ENCODE data around the gene EFHD2. TPM values are rescaled to one million over a fixed set of nuclear protein-coding genes. Genes with fewer than 3 reads are reported as not detected.

EFHD2 gene
- total RNA-seq, 1 experiment from 2014 or later: 90.8 TPM

DNA sequence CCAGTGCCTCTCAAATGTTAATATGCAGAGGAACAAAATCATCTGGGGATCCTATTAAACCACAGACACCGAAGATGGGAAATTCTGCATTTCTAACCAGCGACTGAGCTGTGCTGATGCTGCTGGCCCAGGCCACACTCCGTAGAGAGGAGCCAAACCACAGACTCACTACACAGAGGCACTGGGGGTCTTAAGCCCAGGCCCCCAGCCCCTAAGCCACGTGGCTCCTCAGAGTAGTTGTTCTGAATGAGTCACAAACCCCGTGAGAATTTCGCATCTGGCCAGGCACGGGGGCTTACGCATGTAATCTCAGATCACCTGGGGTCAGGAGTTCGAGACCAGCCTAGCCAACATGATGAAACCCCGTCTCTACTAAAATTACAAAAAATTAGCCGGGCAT is 44.0 kb downstream of the EFHD2 start:
- TF ChIP-seq, protein P1, sequence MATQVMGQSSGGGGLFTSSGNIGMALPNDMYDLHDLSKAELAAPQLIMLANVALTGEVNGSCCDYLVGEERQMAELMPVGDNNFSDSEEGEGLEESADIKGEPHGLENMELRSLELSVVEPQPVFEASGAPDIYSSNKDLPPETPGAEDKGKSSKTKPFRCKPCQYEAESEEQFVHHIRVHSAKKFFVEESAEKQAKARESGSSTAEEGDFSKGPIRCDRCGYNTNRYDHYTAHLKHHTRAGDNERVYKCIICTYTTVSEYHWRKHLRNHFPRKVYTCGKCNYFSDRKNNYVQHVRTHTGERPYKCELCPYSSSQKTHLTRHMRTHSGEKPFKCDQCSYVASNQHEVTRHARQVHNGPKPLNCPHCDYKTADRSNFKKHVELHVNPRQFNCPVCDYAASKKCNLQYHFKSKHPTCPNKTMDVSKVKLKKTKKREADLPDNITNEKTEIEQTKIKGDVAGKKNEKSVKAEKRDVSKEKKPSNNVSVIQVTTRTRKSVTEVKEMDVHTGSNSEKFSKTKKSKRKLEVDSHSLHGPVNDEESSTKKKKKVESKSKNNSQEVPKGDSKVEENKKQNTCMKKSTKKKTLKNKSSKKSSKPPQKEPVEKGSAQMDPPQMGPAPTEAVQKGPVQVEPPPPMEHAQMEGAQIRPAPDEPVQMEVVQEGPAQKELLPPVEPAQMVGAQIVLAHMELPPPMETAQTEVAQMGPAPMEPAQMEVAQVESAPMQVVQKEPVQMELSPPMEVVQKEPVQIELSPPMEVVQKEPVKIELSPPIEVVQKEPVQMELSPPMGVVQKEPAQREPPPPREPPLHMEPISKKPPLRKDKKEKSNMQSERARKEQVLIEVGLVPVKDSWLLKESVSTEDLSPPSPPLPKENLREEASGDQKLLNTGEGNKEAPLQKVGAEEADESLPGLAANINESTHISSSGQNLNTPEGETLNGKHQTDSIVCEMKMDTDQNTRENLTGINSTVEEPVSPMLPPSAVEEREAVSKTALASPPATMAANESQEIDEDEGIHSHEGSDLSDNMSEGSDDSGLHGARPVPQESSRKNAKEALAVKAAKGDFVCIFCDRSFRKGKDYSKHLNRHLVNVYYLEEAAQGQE (IDR thresholded peaks at IDR 0.05; ENCODE audit: insufficient read depth in 1 of 2, low read depth in 2 of 2, low read length in 1 of 2): no peak
- TF ChIP-seq POLR2AphosphoS5 (IDR thresholded peaks at IDR 0.05; ENCODE audit: low read depth, low read length): no peak
- POLR2A ChIA-PET: no interaction called here
- Histone ChIP-seq H3K27ac (ENCODE audit: low read length) (no peak overlapping the region), H3K9me3 (ENCODE audit: control insufficient read depth, insufficient read depth, low read depth, low read length) (no peaks in the 10 kb centered on the region), H3K36me3 (ENCODE audit: control insufficient read depth, insufficient read depth, low read length) (no peaks in the 10 kb centered on the region), H3K4me3 (ENCODE audit: low read depth in 2 of 2, low read length in 2 of 2) (no peak overlapping the region), H3K4me1 (ENCODE audit: control insufficient read depth, insufficient read depth, low read length) (no peaks in the 10 kb centered on the region), H3K27me3 (ENCODE audit: control insufficient read depth, insufficient read depth, low read length) (no peaks in the 10 kb centered on the region)
- CTCF ChIA-PET: no interaction called here
- intact Hi-C loops (cut with micrococcal nuclease; ENCODE audit: unreplicated experiment): no loop called here
- BruUV-seq (replicated peaks): no TSS peak
- DNase-seq (ENCODE audit: low read depth, low spot score) (no peak), ATAC-seq (no peak)
- in situ Hi-C loops (cut with HindIII; ENCODE audit: low pct_unique_long_range_greater_than_20kb, low sequenced_read_pairs): no loop called here

DNA sequence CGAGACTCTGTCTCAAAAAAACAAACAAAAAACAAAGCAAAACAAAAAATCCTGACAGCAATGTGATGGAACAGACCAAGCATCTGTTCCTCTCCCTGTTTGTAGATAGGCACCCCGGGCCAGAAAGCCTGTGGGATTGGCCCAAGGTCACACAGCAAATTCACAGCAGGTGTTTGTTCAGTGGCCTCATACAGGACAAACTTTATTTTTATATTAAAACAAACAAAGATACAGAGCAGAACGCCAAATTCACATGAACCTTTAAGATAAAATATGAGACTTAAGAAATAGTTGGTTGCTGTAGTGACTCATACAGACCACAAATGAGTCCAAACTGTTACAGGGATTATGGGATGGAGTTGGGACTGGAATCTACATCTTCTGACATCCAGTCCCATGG is 44.6 kb downstream of the EFHD2 start:
- ChIA-PET POLR2A (no interaction called here), CTCF (no interaction called here)
- TF ChIP-seq SIN3A (IDR thresholded peaks at IDR 0.05; ENCODE audit: borderline replicate concordance, insufficient read depth, low read depth, low read length) (no peak), TCF7L2 (IDR thresholded peaks at IDR 0.05; ENCODE audit: low read depth, low read length) (no peak), POLR2AphosphoS5 (IDR thresholded peaks at IDR 0.05; ENCODE audit: low read depth, low read length) (no peak)
- TF ChIP-seq, protein P1 (IDR thresholded peaks at IDR 0.05; ENCODE audit: insufficient read depth in 1 of 2, low read depth in 2 of 2, low read length in 1 of 2): no peak
- TF ChIP-seq, protein P2, sequence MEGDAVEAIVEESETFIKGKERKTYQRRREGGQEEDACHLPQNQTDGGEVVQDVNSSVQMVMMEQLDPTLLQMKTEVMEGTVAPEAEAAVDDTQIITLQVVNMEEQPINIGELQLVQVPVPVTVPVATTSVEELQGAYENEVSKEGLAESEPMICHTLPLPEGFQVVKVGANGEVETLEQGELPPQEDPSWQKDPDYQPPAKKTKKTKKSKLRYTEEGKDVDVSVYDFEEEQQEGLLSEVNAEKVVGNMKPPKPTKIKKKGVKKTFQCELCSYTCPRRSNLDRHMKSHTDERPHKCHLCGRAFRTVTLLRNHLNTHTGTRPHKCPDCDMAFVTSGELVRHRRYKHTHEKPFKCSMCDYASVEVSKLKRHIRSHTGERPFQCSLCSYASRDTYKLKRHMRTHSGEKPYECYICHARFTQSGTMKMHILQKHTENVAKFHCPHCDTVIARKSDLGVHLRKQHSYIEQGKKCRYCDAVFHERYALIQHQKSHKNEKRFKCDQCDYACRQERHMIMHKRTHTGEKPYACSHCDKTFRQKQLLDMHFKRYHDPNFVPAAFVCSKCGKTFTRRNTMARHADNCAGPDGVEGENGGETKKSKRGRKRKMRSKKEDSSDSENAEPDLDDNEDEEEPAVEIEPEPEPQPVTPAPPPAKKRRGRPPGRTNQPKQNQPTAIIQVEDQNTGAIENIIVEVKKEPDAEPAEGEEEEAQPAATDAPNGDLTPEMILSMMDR (IDR thresholded peaks at IDR 0.05): no peak
- Histone ChIP-seq H3K4me3 (ENCODE audit: low read depth in 2 of 2, low read length in 2 of 2) (no peak overlapping the region), H3K9me3 (ENCODE audit: control insufficient read depth, insufficient read depth, low read depth, low read length) (no peaks in the 10 kb centered on the region), H3K4me1 (ENCODE audit: control insufficient read depth, insufficient read depth, low read length) (no peaks in the 10 kb centered on the region), H3K36me3 (ENCODE audit: control insufficient read depth, insufficient read depth, low read length) (no peaks in the 10 kb centered on the region), H3K27me3 (ENCODE audit: control insufficient read depth, insufficient read depth, low read length) (no peaks in the 10 kb centered on the region), H3K27ac (ENCODE audit: low read length) (no peak overlapping the region)
- DNase-seq (ENCODE audit: low read depth, low spot score): no peak
- no peak for ATAC-seq
- in situ Hi-C loops (cut with HindIII; ENCODE audit: low pct_unique_long_range_greater_than_20kb, low sequenced_read_pairs) (no loop called here), intact Hi-C loops (cut with micrococcal nuclease; ENCODE audit: unreplicated experiment) (no loop called here)
- no TSS peak for BruUV-seq (replicated peaks)
